Colon (tissue), 2 donors: ENCODE measurements around the gene PKP2.

ENCODE experiments used
- FAIRE-seq: peaks from 2 replicates; lab custom pipeline; 2012; peaks lifted over from hg19 to GRCh38; lab: Jason Lieb, UNC
- donor health status: control.
- donor health status: control.

The PKP2 gene

DNA sequence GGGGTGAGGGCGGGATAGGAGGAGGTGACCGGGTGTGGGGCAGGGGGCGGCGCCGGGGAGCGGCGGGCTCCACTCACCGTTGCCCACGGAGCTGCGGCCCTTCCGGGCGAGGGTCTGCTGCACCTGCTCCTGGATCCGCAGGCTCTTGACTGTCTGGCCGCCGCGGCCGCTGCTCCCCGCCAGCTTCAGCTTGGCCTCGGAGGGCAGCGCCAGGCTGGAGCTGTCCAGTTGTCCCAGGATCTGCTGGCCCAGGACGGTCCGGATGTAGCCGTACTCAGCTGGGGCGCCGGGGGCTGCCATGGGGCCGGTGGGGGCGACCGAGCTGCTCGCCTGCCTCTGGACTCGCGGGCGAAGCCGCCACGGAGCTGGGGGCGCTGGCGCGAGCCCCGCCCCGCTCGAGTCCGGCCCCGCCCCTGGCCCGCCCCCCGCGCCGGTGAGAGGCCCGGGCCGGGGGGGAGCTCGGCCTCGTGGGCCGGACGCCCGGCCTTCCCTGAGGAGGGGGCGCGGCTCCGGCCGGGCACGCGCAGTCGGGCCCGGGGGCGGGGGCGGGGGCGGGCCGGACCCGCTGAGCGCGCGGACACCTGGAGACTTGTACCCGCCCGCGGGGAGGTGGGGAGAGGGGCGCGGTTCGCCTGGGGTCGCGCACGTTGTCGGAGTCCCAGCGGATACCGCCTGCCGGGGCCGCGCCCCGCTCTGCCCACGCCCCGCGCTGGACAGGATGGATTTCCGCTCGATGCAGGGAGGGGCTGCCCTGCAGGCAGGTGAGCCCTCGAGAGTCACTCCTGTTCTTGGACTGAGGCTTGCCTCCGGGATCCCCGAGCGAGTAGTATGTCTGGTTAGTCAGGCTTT lies at the start of gene PKP2:
Gene PKP2, minus strand, starts transcription at position 346 of the 849 bp plus-strand sequence. Its CDS starts 46 bp downstream, at position 300.
- no peak for FAIRE-seq

DNA sequence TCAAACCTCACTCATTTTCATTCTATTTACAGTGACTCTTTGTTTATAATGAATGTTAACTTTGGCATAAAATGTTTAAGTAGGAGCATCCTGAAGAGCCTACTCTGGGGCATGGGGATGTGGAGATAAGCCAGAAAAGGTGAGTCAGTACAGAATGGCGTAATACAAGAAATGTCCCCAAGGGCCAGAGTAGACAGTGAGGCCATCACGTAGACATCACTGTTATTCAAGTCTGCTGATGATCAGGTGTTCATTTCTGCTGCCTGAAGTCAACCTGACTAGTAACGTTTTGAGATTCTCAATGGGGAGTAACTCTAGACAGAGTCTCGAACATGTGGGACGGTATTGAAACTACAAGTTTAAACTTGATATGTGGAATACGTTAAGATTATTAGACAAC lies 47.6 kb upstream of the PKP2 start:
- no peak for FAIRE-seq

DNA sequence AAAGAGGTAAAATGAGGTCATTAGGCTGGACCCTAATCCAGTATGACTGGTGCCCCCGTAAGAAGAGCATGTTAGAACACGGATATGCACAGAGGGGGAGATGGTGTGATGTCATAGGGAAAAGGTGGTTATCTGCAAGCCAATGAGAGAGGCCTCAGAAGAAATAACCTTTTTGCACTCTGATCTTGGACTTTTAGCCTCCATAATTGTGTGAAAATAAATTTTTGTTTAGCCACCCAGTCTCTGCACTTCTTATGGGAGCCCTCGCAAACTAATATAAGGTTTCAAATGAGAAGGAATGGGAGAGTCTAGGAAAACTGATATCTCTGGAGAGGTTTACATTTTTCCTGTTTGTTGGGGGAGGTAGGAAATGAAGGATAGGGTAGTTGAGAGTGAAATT lies 43.2 kb upstream of the PKP2 start:
- no peak for FAIRE-seq

DNA sequence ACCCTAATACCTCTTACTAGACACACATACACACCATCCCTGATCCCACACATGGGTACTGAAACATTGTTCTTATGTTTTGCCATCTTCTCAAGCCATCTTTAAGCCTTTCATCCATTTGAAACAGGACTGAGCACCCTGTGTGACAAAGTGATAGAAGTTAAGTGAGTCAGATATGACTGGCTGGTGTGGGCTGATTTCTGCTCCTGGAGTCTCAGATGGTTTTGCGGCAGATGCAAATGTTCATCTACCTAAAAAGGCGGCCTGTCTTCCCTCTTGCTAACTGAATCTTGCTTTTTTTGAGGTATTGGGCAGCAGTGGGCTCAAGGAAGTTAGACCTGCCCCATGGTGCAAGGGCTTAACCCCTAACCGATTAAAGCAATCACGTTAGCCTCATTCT lies 30.4 kb upstream of the PKP2 start:
- FAIRE-seq, result no peak

DNA sequence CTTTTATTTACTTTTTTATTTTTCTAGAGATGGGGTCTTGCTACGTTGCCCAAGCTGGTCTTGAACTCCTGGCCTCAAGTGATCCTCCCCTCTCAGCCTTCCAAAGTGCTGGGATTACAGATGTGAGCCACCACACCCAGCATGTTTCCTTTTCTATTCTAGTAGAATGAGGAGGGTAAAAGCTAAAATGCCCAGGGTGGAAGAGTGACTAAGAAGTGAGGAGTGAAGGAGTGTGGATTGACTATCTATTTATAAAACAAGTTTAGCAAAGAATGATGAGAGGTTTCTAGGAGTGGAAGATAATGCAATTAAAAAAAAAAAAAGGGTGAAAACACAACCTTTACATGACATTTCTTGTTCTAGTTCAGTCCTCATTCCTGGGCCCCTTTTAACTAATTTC lies 29.8 kb upstream of the PKP2 start:
- no peak for FAIRE-seq

DNA sequence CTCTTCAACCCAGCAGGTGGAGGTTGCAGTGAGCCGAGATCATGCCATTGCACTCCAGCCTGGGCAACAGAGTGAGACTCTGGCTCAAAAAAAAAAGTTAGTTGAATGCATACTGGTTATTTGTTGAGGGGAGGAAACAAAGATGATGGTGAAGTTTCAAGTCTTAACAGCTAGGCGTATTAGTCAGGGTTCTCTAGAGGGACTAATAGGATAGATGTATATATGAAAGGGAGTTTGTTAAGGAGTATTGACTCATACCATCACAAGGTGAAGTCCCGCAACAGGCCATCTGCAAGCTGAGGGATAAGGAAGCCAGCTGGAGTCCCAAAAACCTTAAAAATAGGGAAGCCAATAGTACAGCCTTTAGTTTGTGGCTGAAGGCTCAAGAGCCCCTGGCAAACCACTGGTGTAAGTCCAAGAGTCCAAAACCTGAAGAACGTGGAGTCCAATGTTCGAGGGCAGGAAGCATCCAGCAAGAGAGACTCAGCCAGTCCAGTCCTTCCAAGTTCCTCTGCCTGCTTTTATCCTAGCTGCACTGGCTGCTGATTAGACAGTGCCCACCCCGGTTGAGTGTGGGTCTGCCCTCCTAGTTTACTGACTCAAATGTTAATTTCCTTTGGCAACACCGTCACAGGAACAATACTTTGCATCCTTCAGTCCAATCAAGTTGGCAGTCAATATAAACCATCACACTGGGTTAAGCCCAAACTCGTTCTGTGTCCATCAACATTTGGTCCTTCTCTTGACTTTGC lies 26.1 kb upstream of the PKP2 start:
- FAIRE-seq, result no peak

DNA sequence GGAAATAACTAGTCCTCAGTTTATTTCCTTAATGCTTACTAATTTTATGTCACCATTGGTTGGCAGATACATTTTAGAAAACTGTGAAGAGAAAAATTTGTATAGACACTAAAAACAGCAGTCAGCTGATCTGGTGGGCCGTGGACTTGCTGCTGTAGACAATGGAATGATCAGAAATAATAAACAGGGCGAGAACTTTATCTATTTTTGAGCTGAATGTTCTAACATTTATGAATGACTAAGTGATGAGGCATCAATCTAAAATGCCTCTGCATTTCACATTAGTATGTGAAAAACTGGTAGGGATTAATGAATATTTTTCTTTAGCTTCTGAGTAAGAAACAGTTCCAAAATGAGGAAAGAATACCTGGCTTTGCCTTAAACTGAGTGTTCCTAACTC lies 24.8 kb upstream of the PKP2 start:
- no peak for FAIRE-seq

DNA sequence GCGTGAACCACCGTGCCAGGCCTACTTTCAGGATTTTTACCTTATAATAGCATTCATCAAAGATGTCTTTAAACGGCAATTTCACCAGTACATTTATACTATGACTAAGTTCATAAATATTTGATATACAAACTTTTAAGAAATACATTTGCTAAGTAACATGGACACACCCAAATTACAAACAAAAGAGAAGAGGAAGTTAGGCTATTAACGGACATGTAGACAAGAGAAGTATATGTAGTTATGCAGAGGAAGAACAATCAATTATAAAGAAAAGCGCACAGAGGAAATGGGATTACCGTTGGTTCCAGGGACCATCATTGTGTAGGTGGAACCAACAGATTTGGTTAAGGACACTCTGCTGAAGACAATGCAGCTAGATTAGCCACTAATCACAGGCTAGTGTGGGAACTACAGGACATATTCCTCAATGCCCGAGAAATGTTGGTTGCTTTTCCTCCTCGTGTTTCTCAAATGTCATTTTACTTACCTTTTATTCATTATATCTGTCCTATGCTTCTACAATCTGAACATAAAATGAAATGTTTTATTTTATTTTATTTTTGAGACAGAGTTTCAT lies 24.0 kb upstream of the PKP2 start:
- no peak for FAIRE-seq

DNA sequence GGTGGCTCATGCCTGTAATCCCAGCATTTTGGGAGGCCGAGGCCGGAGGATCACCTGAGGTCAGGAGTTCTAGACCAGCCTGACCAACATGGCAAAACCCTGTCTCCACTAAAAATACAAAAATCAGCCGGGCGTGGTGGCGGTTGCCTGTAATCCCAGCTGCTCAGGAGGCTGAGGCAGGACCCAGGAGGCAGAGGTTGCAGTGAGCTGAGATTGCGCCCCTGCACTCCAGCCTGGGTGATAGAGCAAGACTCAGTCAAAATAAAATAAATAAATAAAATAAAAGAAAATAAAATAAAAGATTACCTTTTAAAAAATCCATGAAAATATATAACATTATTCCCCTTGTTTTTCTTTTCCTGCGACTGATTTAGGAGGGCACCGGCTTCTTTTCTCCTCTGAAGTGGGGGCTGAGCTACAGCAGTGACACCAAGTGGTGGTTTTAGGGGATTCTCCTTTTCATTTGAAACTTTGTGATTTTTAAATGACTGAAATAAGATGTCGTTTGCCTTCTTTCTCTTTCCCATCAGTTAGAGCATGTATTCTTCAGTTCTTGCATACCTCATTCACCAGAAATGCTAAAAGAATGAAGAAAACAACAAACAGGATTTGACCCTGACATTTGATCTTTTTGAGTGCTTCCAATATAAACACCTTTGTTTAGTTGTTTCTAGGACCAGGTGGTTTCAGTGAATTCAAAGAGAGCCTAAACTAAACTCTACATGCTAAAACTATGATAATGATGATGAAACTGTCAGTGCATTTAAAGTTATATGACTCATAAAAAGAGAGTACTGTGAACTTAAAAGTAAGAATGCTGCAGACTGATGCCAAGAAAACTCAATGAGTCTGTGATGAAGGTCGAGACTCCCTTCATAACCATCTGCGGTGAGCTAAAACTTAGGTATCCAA lies 22.6 kb upstream of the PKP2 start:
- FAIRE-seq, result no peak

DNA sequence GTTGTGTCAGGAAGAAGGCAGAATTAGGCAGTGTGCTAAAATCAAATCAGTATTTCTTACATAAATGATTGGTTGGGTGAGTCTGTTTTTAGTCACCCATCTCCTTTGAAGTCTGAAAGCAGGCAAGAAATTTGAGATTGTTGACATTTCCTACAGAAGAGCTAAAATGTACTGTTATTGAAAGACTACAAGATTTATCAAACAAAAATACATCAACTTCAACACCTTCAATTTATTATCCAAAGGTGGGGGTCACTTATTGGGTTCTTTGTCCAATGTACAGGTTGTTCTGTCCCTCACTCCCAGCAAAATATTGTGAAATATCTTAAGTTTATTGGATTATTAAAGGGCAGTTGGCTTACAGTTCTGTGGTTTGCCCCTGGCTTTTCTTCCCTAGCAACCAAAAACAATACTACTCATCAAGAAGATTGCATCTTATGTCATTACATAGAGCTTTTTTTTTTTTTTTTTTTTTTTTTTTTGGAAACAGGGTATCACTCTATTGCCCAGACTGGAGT lies 20.6 kb upstream of the PKP2 start:
- FAIRE-seq, result no peak

DNA sequence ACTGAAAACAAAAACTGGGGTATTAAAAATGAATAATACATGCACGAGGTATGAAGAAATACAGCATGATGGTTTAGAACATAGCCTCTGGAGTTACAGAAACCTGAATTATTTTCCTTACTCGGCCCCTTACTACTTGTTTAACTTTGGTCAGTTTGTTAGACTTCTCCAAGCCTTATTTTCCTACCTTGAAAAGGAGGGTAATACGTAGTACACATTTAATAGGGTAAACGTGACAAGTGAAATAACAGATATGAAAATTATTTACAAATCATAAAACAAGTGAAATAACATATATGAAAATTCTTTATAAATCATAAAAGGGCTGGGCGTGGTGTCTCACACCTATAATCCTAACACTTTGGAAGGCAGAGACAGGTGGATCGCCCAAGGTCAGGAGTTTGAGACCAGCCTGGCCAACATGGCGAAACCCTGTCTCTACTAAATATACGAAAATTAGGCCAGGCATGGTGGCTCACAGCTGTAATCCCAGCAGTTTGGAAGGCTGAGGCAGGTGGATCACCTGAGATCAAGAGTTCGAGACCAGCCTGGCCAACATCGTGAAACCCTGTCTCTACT lies 11.4 kb upstream of the PKP2 start:
- no peak for FAIRE-seq

DNA sequence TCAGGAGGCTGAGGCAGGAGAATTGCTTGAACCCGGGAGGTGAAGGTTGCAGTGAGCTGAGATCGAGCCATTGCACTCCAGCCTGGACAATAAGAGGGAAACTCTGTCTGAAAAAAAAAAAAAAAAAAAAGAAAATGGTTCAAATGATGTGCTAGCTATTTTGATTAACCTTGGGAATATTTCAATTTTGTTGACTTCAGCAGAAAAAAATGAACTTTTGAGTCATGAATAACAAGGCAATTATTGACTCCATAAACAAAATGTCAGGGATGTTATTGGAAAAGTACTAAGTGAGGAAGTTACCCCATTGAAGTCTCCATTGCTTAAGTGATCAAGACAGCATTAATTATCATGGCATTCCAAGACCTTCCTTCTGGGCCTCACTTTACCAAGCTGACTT lies 10.6 kb upstream of the PKP2 start:
- no peak for FAIRE-seq

DNA sequence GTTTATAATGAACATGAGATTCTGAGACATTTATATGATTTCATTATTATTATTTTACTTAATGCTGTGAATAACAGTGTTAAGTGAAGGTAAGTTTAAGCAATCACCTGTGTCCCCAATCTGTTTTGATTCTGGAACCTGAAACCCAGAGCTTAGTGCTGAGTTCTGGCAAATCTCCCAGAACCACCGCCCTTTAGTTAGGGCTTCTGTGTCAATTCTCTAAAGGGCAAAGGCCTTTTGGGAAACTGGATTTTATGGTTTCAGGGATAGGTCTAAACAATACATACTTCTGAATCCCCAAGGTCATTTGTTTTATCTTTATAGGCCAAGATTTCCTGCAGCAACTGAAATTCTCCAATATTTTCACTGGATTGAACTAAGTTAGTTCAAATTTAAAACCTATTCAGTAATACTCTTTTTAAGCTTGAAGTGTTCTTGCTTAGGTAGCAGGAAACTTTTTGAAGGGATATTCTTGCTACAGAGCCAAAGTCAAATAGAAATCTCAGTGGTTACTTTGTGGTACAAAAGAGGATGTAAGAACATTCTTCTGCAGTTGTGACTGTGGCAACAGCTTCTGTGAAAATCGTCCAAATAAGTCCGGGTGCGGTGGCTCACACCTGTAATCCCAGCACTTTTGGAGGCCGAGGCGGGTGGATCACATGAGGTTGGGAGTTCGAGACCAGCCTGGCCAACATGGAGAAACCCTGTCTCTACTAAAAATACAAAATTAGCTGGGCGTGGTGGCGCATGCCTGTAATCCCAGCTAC lies 10.0 kb upstream of the PKP2 start:
- FAIRE-seq, result peak; percentile 93

DNA sequence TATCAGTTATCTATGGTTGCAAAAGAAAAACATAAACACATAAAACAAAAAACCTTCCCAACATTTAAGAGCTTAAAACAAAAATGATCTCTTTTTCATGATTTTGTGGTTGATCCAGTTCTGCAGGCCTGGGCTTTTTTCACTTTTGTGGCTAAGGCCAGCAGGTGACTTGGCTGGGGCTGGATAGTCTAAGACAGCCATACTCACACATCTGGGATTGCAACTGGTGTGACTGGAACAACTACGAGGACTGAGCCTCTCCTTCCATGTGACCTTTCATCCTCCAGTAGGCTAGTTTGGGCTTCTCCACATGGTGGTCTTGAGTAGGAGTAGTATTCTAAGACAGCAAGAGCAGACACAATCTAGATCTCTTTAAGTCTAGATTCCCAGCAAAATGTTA lies 7.2 kb upstream of the PKP2 start:
- no peak for FAIRE-seq

DNA sequence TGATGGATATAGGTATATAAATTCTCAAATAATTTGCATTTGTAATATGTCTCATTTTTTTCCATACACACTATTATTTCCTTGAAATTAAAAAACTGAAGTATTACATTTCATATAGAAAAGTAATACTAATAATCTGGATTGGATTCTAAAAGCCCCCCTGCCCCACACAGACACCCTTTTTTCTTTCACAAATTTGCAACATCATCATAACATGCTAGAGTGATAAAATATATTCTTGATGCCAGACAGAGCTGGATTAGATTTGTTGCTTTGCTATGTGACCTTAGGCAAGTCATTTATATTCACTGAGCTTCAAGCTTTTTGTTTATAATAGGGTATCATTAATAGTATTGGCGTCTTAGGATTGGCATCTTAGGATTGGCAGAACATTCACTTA lies 6.7 kb upstream of the PKP2 start:
- FAIRE-seq, result no peak

DNA sequence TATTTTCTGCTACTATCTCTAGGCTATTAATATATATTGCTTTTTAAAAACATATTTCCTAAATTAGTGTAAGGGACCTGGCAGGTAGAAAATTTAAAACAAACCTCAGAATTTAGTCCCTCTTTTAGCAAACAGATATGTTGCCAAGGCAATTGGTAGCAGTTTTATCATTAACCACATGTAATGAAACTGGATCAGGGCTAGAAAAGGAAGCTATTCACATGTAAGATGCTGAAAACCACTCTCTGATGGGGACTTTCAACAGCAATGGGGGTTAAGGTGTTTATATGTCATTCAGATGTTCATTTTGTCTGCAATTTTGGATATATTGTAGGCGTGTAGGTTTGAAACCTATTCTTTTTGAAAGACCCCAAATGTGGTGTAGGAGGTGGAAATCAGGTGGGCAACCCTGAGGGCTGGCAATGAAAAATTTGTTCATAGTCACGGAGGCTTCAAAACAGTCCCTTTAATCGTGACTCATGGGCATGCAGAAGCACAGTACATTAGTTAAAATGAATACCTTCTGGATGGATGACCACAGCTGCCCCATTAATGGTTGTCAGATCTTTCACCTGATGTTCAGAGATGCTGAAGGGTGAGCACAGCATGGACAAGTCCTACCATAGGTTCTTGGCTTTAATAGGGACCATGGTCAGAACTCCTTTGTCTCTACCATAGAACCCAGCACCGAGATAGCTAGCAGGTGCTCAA lies 5.9 kb upstream of the PKP2 start:
- no peak for FAIRE-seq

DNA sequence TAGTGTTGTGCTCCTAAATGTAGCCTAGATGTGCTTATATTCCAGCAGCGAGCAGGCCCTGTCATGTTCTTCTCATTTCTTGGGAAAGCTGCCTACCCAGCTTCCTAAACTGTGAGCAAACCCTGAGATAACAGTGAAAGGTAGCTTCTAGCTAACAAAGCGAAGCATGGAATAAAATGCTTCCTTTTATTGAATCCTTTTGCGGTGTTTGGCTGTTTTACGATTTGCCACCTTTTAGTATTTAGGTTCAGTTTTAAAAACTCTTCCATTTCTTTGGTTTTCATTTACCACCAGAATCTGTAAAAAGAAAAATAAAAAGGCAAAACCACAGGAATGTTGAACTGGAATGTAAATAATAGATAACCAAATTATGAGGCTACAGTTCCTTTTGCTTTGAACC lies 5.0 kb upstream of the PKP2 start:
- no peak for FAIRE-seq

DNA sequence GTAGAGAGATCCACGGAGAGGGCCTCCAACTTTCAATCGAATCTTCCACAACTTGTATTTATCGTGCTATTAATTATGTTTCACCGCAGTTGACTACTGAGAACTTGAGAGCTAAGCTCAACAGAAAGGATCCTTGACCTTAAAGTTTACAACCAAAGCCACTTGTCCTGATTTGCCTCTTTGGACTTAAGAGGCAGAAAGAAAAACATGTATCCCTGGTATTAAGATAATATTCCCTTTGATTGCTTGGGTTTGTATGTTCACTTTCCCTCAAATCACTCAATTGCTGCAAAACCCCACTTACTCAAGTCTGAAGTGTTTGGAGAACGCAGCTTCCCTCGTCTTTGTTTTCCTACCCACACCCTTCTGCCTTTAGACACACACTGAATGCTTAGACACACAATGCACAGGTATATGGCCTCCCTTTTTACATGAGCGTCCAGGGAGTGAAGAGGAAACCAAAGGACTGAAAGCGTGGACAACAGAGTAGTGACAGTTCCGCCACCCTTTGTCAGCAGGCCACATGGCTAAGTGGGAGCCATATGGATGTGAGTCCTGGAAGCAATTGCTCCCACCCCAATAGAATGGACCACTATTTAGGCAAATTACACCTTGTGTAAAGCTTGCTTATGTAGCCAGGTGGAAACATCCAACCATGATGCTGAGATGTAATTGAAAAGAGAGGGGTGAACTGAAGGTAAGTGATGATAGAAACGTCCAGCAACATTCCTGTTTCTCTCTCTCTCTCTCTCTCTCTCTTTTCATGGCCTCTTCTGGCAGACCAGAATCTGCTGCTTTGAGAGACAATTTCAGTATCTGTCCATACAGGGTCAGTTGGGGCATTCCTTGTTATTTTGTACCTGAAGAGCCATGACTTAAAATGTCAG lies 1.4 kb upstream of the PKP2 start:
- FAIRE-seq, result no peak

DNA sequence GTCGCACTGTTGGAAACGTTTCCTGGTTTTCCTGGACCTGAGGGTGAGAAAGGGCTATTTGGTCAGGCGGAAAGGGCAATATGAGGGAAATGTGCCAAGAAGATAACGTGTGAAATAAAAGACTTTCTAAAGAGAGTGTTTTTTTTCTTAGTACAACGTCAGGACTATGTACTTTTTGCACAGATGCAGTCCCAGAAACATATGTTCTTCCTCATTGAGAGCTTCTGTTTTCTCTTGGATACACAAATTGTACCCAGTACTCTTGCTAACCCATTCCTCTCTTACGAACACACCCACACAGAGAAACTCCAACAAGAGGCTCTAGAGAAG lies 669 bp upstream of the PKP2 start:
- no peak for FAIRE-seq
